Muscle layer of duodenum (tissue), 2 donors: ENCODE data around the gene ZNF541.
A peak's percentile ranks its signal among the peaks of the same experiment; 100 is the strongest.

Source experiments
- H3K27ac ChIP-seq: one replicate; pipeline ENCODE4 v1.7.0; 2013; ENCODE audit warnings: mild to moderate bottlenecking, low read length
- H3K27me3 ChIP-seq: one replicate; pipeline ENCODE4 v1.7.0; 2013; ENCODE audit warnings: low read depth, mild to moderate bottlenecking, control low read depth, low read length
- H3K36me3 ChIP-seq, 2 donors: one replicate each; pipeline ENCODE4 v1.7.0; 2013; ENCODE audit warnings: low read length in 2 of 2, control low read depth in 1 of 2, mild to moderate bottlenecking in 1 of 2; ENCODE audit not compliant: insufficient read depth in 2 of 2, control insufficient read depth in 1 of 2
- H3K4me1 ChIP-seq, 2 donors: one replicate each; pipeline ENCODE4 v1.7.0; 2013; ENCODE audit warnings: low read length in 2 of 2, mild to moderate bottlenecking in 2 of 2, control low read depth in 1 of 2, moderate library complexity in 1 of 2; ENCODE audit not compliant: insufficient read depth in 2 of 2, control insufficient read depth in 1 of 2
- H3K4me3 ChIP-seq, 2 donors: one replicate each; pipeline ENCODE4 v1.7.0; 2013; ENCODE audit warnings: low read length in 2 of 2, low read depth in 1 of 2, mild to moderate bottlenecking in 1 of 2
- H3K9me3 ChIP-seq, 2 donors: one replicate each; pipeline ENCODE4 v1.7.0; 2013; ENCODE audit warnings: low read length in 2 of 2, control low read depth in 1 of 2, mild to moderate bottlenecking in 1 of 2; ENCODE audit not compliant: control insufficient read depth in 1 of 2
- donor health status: healthy.

ZNF541 gene

DNA sequence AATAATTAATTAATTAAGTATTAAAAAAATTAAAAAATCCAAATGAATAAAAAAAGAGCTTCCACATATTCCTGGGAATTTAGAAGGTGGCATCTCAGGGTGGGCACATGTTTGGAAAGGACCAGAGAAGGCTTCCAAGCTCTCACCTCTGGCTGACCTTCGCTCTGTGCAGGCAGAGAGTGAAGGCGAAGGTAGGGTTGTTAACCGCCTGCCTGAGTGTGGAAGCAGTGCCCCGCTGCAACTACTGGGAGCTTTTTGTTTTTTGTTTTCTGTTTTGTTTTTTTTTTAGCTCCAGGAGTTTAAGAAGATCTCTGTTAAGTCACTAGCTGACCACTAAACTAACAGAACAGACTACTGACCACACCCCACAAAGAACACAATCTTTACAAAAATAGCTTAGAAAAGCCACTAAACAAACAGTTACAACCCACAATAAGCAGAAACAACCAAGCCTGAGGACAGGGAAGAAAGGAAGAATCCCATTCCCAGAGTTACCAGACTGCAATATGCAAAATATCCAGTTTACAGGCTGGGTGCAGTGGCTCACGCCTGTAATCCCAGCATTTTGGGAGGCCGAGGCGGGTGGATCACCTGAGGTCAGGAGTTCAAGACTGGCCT, 11.4 kb downstream of the ZNF541 start:
- Histone ChIP-seq H3K4me3 (no peak overlapping the region), H3K36me3 (no peaks in the 10 kb centered on the region), H3K4me1 (no peaks in the 10 kb centered on the region), H3K27me3 (no peaks in the 10 kb centered on the region), H3K9me3 (no peaks in the 10 kb centered on the region), H3K27ac (no peak overlapping the region)

DNA sequence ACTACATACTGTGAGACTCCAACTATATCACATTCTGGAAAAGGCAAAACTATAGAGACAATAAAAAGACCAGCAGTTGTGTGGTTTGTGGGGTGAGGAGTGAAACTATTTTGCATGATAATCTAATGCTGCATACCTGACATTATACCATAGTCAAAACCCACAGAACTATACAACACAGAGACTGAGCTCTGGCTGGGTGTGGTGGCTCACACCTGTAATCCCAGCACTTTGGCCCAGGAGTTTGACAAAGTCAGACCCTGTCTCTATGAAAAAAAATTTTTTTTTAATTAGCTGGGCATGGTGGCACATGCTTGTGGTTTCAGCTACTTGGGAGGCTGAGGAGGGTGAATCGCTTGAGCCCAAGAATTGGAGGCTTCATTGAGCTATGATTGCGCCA, 11.9 kb downstream of the ZNF541 start:
- no peak overlapping the region for H3K27ac ChIP-seq
- H3K4me1 ChIP-seq, result no peaks in the 10 kb centered on the region
- no peaks in the 10 kb centered on the region for H3K9me3 ChIP-seq
- H3K36me3 ChIP-seq, result no peaks in the 10 kb centered on the region
- H3K27me3 ChIP-seq, result no peaks in the 10 kb centered on the region
- no peak overlapping the region for H3K4me3 ChIP-seq

DNA sequence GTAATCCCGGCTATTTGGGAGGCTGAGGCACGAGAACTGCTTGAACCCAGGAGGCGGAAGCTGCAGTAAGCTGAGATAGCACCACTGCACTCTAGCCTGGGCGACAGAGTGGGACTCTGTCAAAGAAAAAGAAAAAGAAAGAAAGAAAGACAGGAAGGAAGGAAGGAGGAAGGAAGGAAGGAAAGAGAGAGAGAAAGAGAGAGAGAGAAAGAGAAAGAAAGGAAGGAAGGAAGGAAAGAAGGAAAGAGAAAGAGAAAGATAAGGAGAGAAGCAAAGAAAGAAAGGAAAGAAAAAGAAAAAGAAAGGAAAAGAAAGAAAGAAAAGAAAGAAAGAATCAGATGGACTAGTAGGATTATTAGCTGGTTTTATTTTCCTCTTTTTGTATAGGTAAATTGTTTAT, 22.8 kb downstream of the ZNF541 start:
- Histone ChIP-seq H3K27ac (no peak overlapping the region), H3K27me3 (no peaks in the 10 kb centered on the region), H3K36me3 (no peaks in the 10 kb centered on the region), H3K4me3 (no peak overlapping the region), H3K9me3 (no peaks in the 10 kb centered on the region), H3K4me1 (no peaks in the 10 kb centered on the region)

DNA sequence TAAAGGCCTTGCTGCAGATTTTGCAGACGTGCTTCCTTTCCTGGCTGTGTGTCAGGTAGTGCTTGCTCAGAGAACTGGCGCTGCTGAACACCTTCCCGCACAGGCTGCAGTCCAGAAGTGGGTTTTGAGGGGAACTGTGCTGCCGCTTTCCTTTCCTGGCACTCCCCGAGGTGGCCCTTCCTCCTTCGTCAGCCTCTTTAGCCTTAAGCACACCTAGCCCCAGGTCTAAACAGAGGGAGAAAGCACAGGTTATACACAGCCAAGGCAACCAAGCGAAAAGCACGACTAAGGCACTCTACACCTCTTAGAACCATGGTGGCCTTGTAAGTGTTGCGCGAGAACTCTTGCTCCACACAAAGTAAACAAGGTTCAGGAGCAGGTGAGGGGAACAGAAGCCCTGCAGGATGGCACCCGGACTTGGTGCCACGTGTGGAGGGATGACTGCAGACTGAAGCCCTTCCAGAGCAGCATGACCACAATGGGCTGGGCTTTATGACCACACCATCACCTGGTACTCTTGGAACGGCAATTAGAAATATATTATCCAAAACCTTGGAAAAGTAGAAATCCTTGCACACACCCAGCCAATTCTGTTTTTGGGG, 23.6 kb downstream of the ZNF541 start:
- Histone ChIP-seq H3K27ac (no peak overlapping the region), H3K27me3 (peaks cover under 1% of the 10 kb centered on the region), H3K36me3 (no peaks in the 10 kb centered on the region), H3K4me3 (no peak overlapping the region), H3K9me3 (no peaks in the 10 kb centered on the region), H3K4me1 (no peaks in the 10 kb centered on the region)

DNA sequence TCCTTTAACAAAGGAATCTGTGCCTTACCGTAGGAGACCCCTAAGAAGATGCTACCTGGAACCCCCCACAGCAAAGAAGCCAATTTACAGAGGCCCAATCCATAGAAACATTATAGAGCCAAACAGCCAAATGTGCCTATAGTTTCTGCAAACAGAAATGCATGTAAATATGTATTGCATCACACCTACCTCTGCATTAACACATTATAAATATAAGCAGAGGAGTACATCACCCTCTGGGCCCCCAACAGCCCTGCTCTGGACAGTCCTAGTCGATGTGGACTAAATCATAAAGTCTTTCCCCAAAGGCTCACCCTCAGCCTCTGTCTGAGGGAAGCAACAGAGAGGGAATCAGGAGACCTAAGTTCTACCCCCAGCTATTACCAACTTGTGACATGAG, 25.7 kb downstream of the ZNF541 start:
- no peaks in the 10 kb centered on the region for H3K4me1 ChIP-seq
- peaks cover 4% of the 10 kb centered on the region for H3K27me3 ChIP-seq
- H3K9me3 ChIP-seq, result no peaks in the 10 kb centered on the region
- H3K27ac ChIP-seq, result no peak overlapping the region
- no peaks in the 10 kb centered on the region for H3K36me3 ChIP-seq
- no peak overlapping the region for H3K4me3 ChIP-seq

DNA sequence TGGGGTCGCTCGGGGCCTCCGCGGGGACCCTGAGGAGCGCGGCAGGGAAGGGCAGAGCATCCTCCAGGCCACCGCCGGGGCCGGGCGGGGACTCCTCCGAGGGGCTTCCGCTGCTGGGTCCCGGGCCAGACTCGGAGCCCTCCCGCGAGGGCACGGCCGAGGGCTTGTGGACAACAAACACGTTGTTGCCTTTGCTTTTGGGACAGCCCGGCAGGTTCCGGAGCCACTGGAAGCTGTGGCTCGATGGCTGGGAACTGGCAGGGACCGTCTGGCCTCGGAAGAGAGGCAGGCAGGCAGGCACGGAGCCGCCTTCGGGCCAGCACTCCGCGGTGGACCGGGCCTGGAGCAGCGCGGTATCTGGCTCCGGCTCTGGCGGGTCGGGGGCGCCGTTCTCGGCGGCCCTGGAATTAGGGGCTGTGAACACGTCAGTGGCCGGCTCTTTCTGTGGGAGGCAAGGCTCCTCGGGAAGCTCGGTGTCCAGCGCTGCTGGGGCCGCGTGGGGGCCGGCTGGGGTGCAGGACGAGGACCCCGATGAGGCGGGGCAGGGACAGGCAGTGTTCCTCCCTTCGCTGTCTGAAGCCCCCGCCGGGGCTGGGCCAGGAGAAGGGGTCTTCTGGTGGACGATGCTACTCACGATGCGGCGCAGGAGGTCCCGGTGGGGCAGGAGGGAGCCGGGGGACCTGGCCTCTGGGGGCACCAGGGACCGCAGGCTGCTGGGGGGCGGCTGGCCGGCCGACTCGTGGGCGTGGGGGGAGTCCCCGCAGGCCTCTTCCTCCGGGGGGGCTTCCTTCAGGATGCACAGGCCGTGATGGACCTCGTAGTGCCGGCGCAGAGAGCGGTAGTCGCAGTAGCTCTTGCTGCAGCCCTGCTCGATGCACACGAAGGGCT, 27.6 kb downstream of the ZNF541 start:
- H3K36me3 ChIP-seq, result no peaks in the 10 kb centered on the region
- H3K9me3 ChIP-seq, result no peaks in the 10 kb centered on the region
- no peak overlapping the region for H3K4me3 ChIP-seq
- peaks cover 0 to 1% of the 10 kb centered on the region in 2 donors for H3K4me1 ChIP-seq
- no peak overlapping the region for H3K27ac ChIP-seq
- peaks cover 4% of the 10 kb centered on the region for H3K27me3 ChIP-seq

DNA sequence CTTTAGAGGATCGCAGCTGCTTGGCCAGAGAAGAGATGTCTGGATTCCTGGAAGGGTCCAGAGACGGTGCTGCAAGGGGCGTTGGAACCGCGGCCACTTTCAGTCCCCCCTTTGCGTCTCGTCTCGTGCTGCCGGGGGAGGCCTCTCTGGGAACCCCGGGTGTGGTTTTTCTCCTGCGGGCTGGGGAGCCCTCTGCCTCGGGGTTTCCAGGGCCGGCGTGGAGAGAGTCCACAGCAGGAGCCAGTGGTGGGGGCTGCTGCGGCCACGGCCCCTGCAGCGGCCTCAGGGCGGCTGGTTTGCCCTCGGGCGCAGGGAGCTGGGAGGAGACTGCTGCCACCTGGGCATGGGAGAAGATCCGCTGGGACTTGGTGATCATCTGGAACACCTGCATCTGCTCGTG, 28.5 kb downstream of the ZNF541 start:
- Histone ChIP-seq H3K27ac (no peak overlapping the region), H3K4me1 (peaks cover 0 to 8% of the 10 kb centered on the region in 2 donors), H3K27me3 (peaks cover 4% of the 10 kb centered on the region), H3K36me3 (no peaks in the 10 kb centered on the region), H3K9me3 (no peaks in the 10 kb centered on the region), H3K4me3 (no peak overlapping the region)

DNA sequence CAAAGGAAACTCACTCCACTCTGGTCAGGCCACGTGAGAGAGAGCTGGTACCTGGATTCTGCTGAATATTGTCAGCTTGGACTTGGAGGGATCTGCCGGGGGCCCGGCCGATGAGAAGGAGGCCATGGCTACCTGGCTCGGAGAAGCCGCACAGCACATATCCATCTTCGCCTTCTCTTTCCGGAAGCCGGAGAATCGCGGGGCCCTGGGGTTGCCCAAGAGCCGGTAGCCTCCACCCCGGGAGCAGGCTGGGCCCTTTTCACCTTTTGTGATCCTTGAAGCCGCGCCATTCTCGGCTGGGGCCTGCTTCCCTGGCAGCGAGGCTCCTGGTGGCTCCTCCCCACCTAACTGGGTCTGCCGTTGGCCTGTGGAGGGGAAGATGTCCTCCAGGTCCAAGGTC, 28.9 kb downstream of the ZNF541 start:
- Histone ChIP-seq H3K4me1 (peaks cover 0 to 8% of the 10 kb centered on the region in 2 donors), H3K36me3 (no peaks in the 10 kb centered on the region), H3K9me3 (no peaks in the 10 kb centered on the region), H3K27ac (no peak overlapping the region), H3K4me3 (no peak overlapping the region), H3K27me3 (peaks cover 4% of the 10 kb centered on the region)

DNA sequence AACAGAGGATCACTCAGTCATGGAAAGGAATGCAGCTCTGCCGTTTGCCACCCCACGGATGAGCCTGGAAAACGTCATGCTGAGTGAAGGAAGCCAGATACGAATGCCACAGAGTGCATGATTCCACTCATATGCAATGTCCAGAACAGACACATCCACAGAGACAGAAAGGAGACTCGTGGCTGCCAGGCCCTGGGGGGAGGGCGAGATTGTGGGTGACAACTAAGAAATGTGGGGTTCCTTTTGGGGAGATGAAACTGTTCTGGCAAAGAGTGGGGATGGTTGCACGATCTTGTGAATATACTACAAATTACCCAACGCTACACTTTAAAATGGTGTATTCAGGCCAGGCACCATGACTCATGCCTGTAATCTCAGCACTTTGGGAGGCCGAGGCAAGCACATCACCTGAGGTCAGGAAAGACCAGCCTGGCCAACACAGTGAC, 30.9 kb downstream of the ZNF541 start:
- H3K9me3 ChIP-seq, result no peaks in the 10 kb centered on the region
- no peak overlapping the region for H3K4me3 ChIP-seq
- peaks cover 4% of the 10 kb centered on the region for H3K27me3 ChIP-seq
- H3K4me1 ChIP-seq, result peaks cover 0 to 8% of the 10 kb centered on the region in 2 donors
- H3K27ac ChIP-seq, result peak overlapping the region; percentile 43
- H3K36me3 ChIP-seq, result no peaks in the 10 kb centered on the region

DNA sequence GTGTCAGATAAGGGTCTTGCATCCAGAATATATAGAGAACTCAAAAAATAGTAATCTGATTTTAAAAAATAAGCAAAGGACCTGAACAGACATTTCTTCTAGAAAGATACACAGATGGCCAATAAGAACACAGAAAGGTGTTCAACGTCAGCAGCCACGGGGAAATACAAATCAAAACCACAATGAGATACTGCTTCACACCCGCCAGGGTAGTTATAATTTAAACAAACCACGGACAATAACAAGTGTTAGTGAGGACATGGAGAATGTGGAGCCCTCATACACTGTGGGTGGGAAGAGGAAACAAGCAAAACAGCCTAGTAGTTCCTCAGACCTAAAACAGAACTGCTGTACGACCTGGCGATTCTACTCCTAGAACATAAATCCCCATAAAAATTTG, 31.4 kb downstream of the ZNF541 start:
- no peaks in the 10 kb centered on the region for H3K9me3 ChIP-seq
- no peaks in the 10 kb centered on the region for H3K36me3 ChIP-seq
- peaks cover 4% of the 10 kb centered on the region for H3K27me3 ChIP-seq
- no peak overlapping the region for H3K4me3 ChIP-seq
- H3K27ac ChIP-seq, result peak overlapping the region; percentile 43
- peaks cover 0 to 8% of the 10 kb centered on the region in 2 donors for H3K4me1 ChIP-seq

DNA sequence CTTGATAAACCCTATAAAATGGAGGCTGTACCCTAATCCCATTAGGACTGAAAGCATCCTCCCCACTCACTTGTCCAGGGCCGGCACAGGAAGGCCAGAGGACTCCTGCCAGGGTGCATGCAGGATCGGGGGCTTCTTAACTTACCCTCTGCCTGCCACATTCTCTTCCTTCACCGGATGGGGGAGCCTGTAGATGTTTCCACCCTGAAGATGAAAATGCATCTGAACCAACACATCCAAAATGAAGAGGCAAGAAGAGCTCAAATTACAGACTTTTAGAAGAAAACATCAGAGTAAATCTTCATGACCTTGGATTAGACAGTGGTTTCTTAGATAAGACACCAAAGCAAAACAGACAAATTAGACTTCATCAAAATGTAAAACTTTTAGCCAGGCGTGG, 32.2 kb downstream of the ZNF541 start:
- peaks cover 0 to 8% of the 10 kb centered on the region in 2 donors for H3K4me1 ChIP-seq
- H3K9me3 ChIP-seq, result no peaks in the 10 kb centered on the region
- no peaks in the 10 kb centered on the region for H3K36me3 ChIP-seq
- H3K27me3 ChIP-seq, result peaks cover 4% of the 10 kb centered on the region
- no peak overlapping the region for H3K27ac ChIP-seq
- no peak overlapping the region for H3K4me3 ChIP-seq
